PC-3 (cell line): Measurements from ENCODE around the gene MT1H. TPM values are rescaled to one million over a fixed set of nuclear protein-coding genes. Genes with fewer than 3 reads are reported as not detected.

Experiments
- ATAC-seq: fragments of 200-7000 bp; cut with Tn5 transposase; 2 replicates; pipeline ENCODE4 v1.9.1; 2020; ENCODE audit warnings: mild to moderate bottlenecking, moderate library complexity
- BruUV-seq: library from RNA; stranded (reverse); fragments of 400-500 nt; replicated peaks from 2 replicates; lab custom pipeline; 2021; lab: Mats Ljungman, UMichigan
- CTCF ChIA-PET: fragments of 300-600 bp; sonication (Branson Sonifier 250); formaldehyde crosslinking; loops from one replicate; lab custom pipeline; 2022; ENCODE audit warnings: antibody characterized with exemption; lab: Charles Lee
- POLR2A ChIA-PET: fragments of 300-600 bp; sonication (Branson Sonifier 250); formaldehyde crosslinking; loops from one replicate; lab custom pipeline; 2022; ENCODE audit warnings: antibody characterized with exemption; ENCODE audit not compliant: unreplicated experiment; lab: Charles Lee
- DNase-seq: peaks from one replicate; pipeline ENCODE4 v3.0.0-alpha.2; 2015
- H2AFZ ChIP-seq: fragments of 300-600 bp; sonication (generic); 2 replicates; pipeline ENCODE4 v1.6.0; 2016; ENCODE audit warnings: antibody characterized with exemption, low read length
- H3F3A ChIP-seq: fragments of 300-600 bp; sonication (generic); one replicate; pipeline ENCODE4 v1.6.0; 2017; ENCODE audit warnings: antibody characterized with exemption, low read length, control low read depth, mild to moderate bottlenecking; ENCODE audit not compliant: unreplicated experiment
- H3K27ac ChIP-seq: fragments of 300-600 bp; sonication (generic); 2 replicates; pipeline ENCODE4 v1.5.1; 2016; ENCODE audit warnings: mild to moderate bottlenecking, low read length
- H3K27me3 ChIP-seq: fragments of 300-600 bp; sonication (generic); 2 replicates; pipeline ENCODE4 v1.6.1; 2016; ENCODE audit warnings: low read length, mixed read lengths
- H3K36me3 ChIP-seq: fragments of 300-600 bp; sonication (generic); 2 replicates; pipeline ENCODE4 v1.6.1; 2016; ENCODE audit warnings: low read depth, mixed run types, low read length, mixed read lengths
- H3K4me1 ChIP-seq: fragments of 300-600 bp; sonication (generic); 2 replicates; pipeline ENCODE4 v1.5.1; 2016; ENCODE audit warnings: low read length; ENCODE audit not compliant: insufficient read depth
- H3K4me2 ChIP-seq: fragments of 300-600 bp; sonication (generic); 2 replicates; pipeline ENCODE4 v1.6.0; 2016; ENCODE audit warnings: low read length
- H3K4me3 ChIP-seq: fragments of 300-600 bp; sonication (generic); 2 replicates; pipeline ENCODE4 v1.5.1; 2016; ENCODE audit warnings: mild to moderate bottlenecking, low read length, mixed read lengths
- H3K79me2 ChIP-seq: fragments of 300-600 bp; sonication (generic); 2 replicates; pipeline ENCODE4 v1.6.1; 2017; ENCODE audit warnings: low read length, mixed read lengths
- H3K9ac ChIP-seq: fragments of 300-600 bp; sonication (generic); 2 replicates; pipeline ENCODE4 v1.6.0; 2016; ENCODE audit warnings: mild to moderate bottlenecking, low read length
- H3K9me2 ChIP-seq: fragments of 300-600 bp; sonication (generic); replicated peaks from 2 replicates; pipeline ENCODE4 v1.6.1; 2016; ENCODE audit warnings: mixed run types, low read length, mixed read lengths
- H3K9me3 ChIP-seq: fragments of 300-600 bp; sonication (generic); 2 replicates; pipeline ENCODE4 v1.6.1; 2016; ENCODE audit warnings: low read length, mixed read lengths
- H4K20me1 ChIP-seq: fragments of 300-600 bp; sonication (generic); 2 replicates; pipeline ENCODE4 v1.6.1; 2016; ENCODE audit warnings: low read length, mixed read lengths
- CTCF ChIP-seq: fragments of 300-600 bp; sonication (generic); conservative IDR thresholded peaks from 2 replicates; pipeline ENCODE4 v1.5.1; 2017; ENCODE audit warnings: antibody characterized with exemption, low read depth, mild to moderate bottlenecking, low read length
- EZH2 ChIP-seq: fragments of 300-600 bp; sonication (generic); IDR thresholded peaks from one replicate; pipeline ENCODE4 v1.6.1; 2017; ENCODE audit warnings: antibody characterized with exemption, mild to moderate bottlenecking, low read length; ENCODE audit not compliant: unreplicated experiment
- EZH2phosphoT487 ChIP-seq: fragments of 300-600 bp; sonication (generic); IDR thresholded peaks from 2 replicates; pipeline ENCODE4 v1.6.1; 2018; ENCODE audit warnings: mild to moderate bottlenecking, antibody characterized with exemption, low read length, borderline replicate concordance
- intact Hi-C: fragments of 100-400 bp; cut with micrococcal nuclease; formaldehyde crosslinking; loops from 2 replicates; pipeline ENCODE4 v1.9.0; 2023
- total RNA-seq: library from RNA; depleted of rRNA; stranded (reverse); fragments of >200 nt; gene quantifications from 2 replicates; pipeline ENCODE4 v1.2.3, GENCODE V29; 2014

Gene MT1H
- total RNA-seq, 1 experiment from 2014 or later, result not detected

- no peaks in the 10 kb centered on the region for H3K79me2 ChIP-seq
- ATAC-seq (no peak), DNase-seq (no peak)
- no peaks in the 10 kb centered on the region for H4K20me1 ChIP-seq
- no peak overlapping the region for H3K9ac ChIP-seq
- TF ChIP-seq CTCF, result no peak
- TF ChIP-seq EZH2, result no peak
- TF ChIP-seq EZH2phosphoT487, result no peak
- H3K4me2 ChIP-seq, result no peak overlapping the region
- intact Hi-C loops, result loop anchor here (10.0 kb wide), 1 partner anchor 48 kb away; the partner anchor contains the start of gene MT2A
- H3K36me3 ChIP-seq, result no peaks in the 10 kb centered on the region
- H3K4me3 ChIP-seq, result no peak overlapping the region
- H2AFZ ChIP-seq, result no peak overlapping the region
- no peaks in the 10 kb centered on the region for H3K9me3 ChIP-seq
- no peak overlapping the region for H3K27ac ChIP-seq
- H3K4me1 ChIP-seq, result peaks cover 18% of the 10 kb centered on the region
- BruUV-seq, result no TSS peak
- ChIA-PET POLR2A (no interaction called here), CTCF (no interaction called here)
- H3F3A ChIP-seq, result no peaks in the 10 kb centered on the region
- no peaks in the 10 kb centered on the region for H3K9me2 ChIP-seq
- H3K27me3 ChIP-seq, result no peaks in the 10 kb centered on the region
These were observed 17.0 kb upstream of the MT1H start for GRCh38 chr16:56652600-56652999.

DNA sequence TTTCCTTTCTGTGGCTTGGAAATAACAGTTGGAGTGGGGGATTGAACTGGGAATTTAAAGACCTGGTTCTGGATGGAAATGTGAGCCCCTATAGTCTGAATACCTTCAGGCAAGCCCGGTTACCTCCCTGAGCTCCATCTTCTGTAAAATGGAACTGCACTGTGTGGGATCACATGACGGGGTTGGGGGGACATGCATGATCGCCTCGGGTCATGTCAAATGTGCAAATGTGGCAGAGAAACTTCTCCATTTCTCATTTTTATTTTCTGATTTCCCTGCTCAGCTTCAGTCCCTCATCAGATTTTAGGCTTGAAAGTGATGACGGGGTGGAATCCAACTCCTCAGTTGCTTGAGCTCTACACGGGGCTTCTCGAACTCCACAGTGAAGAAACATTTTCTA lies 16.4 kb upstream of the MT1H start:
- H3K27me3 ChIP-seq, result no peaks in the 10 kb centered on the region
- no peaks in the 10 kb centered on the region for H4K20me1 ChIP-seq
- intact Hi-C loops, result loop anchor here (10.0 kb wide), 1 partner anchor 48 kb away; the partner anchor contains the start of gene MT2A
- DNase-seq, result no peak
- TF ChIP-seq EZH2 (no peak), CTCF (no peak), EZH2phosphoT487 (no peak)
- H3K4me3 ChIP-seq, result no peak overlapping the region
- no peak for ATAC-seq
- no peak overlapping the region for H3K9ac ChIP-seq
- peaks cover 22% of the 10 kb centered on the region for H3K4me1 ChIP-seq
- H3K9me3 ChIP-seq, result no peaks in the 10 kb centered on the region
- no peaks in the 10 kb centered on the region for H3K79me2 ChIP-seq
- no peak overlapping the region for H3K4me2 ChIP-seq
- ChIA-PET POLR2A (no interaction called here), CTCF (no interaction called here)
- no TSS peak for BruUV-seq
- no peaks in the 10 kb centered on the region for H3K36me3 ChIP-seq
- H3K27ac ChIP-seq, result no peak overlapping the region
- no peak overlapping the region for H2AFZ ChIP-seq
- no peaks in the 10 kb centered on the region for H3F3A ChIP-seq
- H3K9me2 ChIP-seq, result no peaks in the 10 kb centered on the region

DNA sequence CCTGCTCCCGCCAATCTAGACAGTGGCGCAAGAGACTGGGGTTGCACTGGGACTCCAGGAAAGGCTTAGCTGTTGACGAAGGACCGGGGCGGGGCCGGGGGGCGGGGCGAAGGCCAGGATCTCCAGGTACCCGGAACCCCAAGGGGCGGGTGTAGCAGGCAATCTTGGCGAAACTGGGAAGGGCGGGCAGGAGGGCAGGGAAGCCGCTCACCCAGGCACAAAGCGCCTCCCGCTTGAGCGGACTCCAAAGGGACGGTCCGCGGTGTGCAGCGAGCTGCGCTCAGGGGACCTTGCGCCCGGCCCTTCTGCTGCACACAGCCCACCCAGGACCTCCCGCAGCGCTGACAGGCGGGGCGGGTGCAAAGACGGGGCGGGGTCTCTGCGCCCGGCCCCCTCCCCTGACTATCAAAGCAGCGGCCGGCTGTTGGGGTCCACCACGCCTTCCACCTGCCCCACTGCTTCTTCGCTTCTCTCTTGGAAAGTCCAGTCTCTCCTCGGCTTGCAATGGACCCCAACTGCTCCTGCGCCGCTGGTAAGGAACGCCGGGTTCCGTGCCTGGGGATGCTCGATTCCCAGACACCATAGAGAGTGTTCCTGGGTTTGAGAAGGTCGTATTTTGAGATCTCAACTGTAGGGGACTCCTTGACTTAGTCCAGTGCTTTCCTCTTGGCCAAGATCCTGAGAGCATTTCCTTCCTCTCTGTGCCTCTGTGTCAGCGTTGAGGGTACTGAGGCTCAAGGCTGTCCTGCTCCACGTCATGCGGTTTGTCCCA lies 11.9 kb upstream of the MT1H start, which contains the start of gene MT1F:
Gene MT1F, plus strand, starts transcription at position 405 of the 772 bp plus-strand sequence. Its CDS starts 100 bp downstream, at position 505.
- no peaks in the 10 kb centered on the region for H3K27me3 ChIP-seq
- H3K4me2 ChIP-seq, result peak within 1 kb of the TSS; percentile 98
- ChIA-PET POLR2A (interaction anchor here (0.6 kb wide), 1 partner anchor 54 kb away, joined by 9 read pairs; no protein-coding TSS in a partner anchor), CTCF (interaction anchor here (0.6 to 0.7 kb wide), 3 partner anchors 48 to 206 kb away, joined by 3 to 6 read pairs (median 5); partner anchors contain the start of genes NUDT21 and OGFOD1)
- no peaks in the 10 kb centered on the region for H3K9me2 ChIP-seq
- H3K36me3 ChIP-seq, result no peaks in the 10 kb centered on the region
- no peaks in the 10 kb centered on the region for H4K20me1 ChIP-seq
- ATAC-seq (peak; percentile 94), DNase-seq (peak; percentile 76)
- peaks cover 9% of the 10 kb centered on the region; the same call in 1 of the 2 replicates for H3K4me1 ChIP-seq
- 0 out of 2 replicates have a peak within 1 kb of the TSS, but pooled peaks have one; percentile 1 for H3K27ac ChIP-seq
- H2AFZ ChIP-seq, result peak within 1 kb of the TSS; percentile 94
- no peaks in the 10 kb centered on the region for H3K9me3 ChIP-seq
- H3F3A ChIP-seq, result no peaks in the 10 kb centered on the region
- H3K9ac ChIP-seq, result peak within 1 kb of the TSS; percentile 51
- intact Hi-C loops, result loop anchor here (10.0 kb wide), 1 partner anchor 53 kb away; the partner anchor contains the start of gene MT2A
- BruUV-seq, result TSS peak; percentile 80
- TF ChIP-seq EZH2, result no peak
- H3K4me3 ChIP-seq, result peak within 1 kb of the TSS; percentile 83
- H3K79me2 ChIP-seq, result no peaks in the 10 kb centered on the region
